Activated CD4-positive, alpha-beta T cell treated with anti-CD3 and anti-CD28 coated beads for 1 hour (primary cell): ENCODE data around the gene TAX1BP1.
"Not testable (repeated sequence)": the region's sequence is repeated elsewhere in the genome, so short reads cannot be mapped to it uniquely, and the experiment has no call there.

Experiments
- DNase-seq: peaks from one replicate; pipeline ENCODE4 v3.0.0-alpha.2; 2020

The TAX1BP1 gene

GRCh38 chr7:27850531-27850930, 110.6 kb downstream of the TAX1BP1 start:
- DNase-seq = no peak

DNA sequence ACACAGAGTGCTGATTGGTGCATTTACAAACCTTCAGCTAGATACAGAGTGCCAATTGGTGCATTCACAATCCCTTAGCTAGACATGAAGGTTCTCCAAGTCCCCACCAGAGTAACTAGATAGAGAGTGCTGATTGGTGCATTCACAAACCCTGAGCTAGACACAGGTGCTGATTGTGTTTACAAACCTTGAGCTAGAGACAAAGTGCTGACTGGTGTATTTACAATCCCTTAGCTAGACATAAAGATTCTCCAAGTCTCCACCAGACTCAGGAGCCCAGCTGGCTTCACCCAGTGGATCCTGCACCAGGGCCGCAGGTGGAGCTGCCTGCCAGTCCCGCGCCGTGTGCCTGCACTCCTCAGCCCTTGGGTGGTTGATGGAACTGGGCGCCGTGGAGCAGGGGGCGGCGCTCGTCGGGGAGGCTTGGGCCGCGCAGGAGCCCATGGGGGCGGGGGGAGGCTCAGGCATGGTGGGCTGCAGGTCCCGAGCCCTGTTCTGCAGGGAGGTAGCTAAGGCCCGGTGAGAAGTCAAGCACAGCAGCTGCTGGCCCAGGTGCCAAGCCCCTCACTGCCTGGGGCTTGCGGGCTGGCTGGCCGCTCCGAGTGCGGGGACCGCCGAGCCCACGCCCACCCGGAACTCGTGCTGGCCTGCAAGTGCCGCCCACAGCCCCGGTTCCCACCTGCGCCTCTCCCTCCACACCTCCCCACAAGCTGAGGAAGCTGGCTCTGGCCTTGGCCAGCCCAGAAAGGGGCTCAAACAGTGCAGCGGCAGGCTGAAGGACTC, 116.9 kb downstream of the TAX1BP1 start:
- not testable (repeated sequence) for DNase-seq

DNA sequence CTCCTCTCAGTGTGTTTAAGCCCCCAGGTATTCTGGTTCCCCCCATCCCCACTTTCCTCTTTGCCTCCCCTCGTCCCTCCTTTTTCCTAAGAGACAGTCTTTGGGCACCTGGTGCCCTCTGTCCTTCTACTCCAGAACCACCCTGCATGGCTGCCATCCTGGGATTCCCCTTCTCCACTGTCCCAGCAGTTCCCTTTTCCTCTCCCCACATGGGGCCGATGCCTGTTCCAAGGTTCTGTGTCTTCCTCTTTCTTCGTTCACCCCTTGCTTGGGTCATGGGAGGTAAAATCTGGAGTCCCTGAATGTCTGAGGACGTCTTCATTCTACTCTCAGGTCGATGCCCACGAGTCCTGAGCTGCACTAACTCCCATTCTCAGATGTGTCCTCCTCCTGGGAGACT, 120.8 kb downstream of the TAX1BP1 start:
- DNase-seq = no peak

- DNase-seq = no peak
These were observed 121.8 kb downstream of the TAX1BP1 start for GRCh38 chr7:27861747-27862146.

GRCh38 chr7:27863880-27864279, 123.9 kb downstream of the TAX1BP1 start:
- DNase-seq = no peak

- DNase-seq = no peak
These were observed 126.3 kb downstream of the TAX1BP1 start for GRCh38 chr7:27866256-27866655.

DNA sequence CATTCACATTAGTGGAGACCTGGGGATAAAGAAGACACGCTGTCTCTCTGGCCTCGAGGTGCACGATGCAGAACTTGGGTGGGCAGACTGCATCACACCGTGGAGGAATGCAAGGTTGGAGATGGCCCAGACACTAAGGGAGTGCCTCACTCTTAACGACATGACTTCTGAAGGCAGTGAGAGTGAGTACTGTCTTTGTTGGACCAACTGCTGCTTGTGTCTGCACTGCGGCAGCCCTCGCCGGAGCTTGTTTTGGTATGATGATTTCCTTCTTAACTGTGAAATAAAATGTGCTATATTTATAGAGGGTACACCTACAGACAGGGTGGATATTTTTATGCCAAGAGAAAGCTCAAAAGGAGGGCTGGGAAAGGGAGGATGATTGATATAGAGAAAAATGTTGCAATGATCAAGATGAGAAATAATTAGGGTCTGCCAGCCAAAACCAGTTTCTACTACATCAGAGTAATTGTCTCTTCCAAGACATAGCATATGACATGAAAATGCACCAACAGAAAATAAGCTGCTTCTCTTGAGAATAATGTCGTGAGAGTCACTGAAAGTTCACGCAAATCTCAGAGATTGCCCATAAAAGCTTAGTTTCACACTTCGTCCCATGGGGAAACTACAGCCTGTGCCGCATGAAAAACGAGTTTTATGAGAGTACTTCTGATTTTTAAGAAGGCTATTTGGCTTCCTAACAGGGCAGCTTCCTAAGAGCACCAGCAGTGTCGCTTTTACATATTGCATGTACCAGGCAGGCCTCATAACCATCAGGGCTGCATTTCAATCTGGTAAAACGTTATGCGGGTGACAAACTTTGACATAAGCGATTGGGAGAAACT, 127.1 kb downstream of the TAX1BP1 start:
- DNase-seq = no peak

- DNase-seq = no peak
These were observed 128.2 kb downstream of the TAX1BP1 start for GRCh38 chr7:27868131-27868550.

DNA sequence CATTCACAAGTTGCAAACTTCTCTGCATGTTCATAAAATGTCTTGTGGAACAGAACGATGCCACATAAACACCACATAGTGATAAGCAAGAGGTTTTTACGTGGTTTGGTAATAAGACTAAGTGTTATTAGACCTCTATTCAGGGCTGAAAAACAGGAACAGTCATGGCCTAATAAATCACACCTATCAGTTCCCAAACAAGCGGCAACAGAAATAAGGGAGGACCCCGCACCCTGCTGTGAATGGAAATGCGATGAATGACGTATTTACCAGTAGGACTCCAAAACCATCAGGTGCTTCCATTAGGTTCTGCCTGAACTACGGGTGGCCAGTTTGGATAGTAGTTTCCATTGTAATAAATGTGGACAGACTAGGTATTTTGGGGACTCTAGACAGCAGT, 129.1 kb downstream of the TAX1BP1 start:
- no peak for DNase-seq

GRCh38 chr7:27870595-27870994, 130.6 kb downstream of the TAX1BP1 start:
- no peak for DNase-seq

GRCh38 chr7:27871086-27871485, 131.1 kb downstream of the TAX1BP1 start:
- no peak for DNase-seq

GRCh38 chr7:27871866-27872265, 131.9 kb downstream of the TAX1BP1 start:
- DNase-seq = no peak

DNA sequence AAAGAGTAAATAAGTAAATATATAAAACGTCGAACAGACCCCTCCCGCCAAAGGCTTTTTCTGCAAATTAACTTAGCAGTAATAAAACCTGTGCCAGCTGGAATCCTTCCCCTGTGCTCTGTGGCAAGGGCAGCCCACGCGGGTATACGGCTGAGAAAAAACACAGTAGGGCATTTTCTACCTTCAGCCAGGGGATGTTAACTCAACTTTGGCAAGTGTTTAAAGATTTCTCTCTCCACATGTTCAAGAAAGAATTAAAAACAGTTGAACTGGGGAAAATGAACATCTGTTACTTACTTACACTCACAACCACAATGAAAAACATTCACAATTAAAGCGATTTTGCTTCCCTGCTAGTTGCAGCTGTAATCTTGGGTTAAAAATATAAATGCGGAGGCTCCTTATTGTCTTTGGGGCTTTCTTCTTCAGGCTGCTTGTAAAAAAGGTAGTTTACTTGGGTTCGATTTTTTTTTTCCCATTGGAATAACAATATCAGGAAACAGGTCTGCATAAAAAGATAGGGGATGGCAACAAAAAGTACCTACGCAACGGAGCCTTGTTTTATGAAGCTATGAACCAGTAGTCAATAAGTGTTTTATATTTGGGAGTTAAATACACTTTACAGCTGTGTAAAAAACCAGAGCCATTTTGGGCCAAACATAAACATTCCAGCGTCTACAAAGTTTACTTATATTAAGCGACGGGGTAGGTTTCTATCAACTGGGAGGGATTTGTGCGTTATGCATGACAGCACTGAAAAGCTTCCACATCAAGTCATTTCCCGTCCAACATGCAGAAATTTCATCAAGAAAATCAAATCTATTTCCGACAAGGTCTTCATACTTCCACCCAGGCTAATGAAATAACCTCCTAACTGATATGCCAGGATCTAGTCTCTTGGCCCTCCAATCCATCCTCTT, 132.7 kb downstream of the TAX1BP1 start:
- DNase-seq = no peak

GRCh38 chr7:27873981-27874957, 134.3 kb downstream of the TAX1BP1 start:
- no peak for DNase-seq

DNA sequence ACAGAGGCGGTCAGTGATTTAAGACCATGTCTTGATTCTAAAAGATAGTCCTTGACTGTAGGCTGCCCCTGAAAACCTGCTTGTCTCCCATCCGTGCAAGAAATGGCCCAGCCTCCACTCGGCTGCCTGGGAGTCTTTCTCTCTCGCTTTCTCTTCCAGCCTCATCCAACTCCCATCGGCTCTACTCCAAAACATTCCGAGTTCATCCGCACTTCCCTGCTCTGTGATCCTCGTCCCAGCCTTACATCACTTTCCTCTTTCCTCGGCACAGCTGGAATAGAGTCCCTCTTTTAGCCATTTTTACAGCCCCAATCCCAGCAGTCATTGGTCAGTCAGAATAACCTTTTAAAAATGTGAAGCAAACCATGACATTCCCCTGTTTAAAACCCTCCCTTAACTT, 135.1 kb downstream of the TAX1BP1 start:
- DNase-seq = no peak

- DNase-seq = no peak
These were observed 135.9 kb downstream of the TAX1BP1 start for GRCh38 chr7:27875832-27876231.

- no peak for DNase-seq
These were observed 136.8 kb downstream of the TAX1BP1 start for GRCh38 chr7:27876756-27877155.
